Activated CD4-positive, alpha-beta T cell treated with anti-CD3 and anti-CD28 coated beads for 24 hours (primary cell): Measurements from ENCODE around the gene RNF213.

Experiments used
- DNase-seq, 2 donors: peaks; one replicate each; pipeline ENCODE4 v3.0.0-alpha.2; 2020; ENCODE audit warnings: low read depth in 2 of 2

The RNF213 gene

DNA sequence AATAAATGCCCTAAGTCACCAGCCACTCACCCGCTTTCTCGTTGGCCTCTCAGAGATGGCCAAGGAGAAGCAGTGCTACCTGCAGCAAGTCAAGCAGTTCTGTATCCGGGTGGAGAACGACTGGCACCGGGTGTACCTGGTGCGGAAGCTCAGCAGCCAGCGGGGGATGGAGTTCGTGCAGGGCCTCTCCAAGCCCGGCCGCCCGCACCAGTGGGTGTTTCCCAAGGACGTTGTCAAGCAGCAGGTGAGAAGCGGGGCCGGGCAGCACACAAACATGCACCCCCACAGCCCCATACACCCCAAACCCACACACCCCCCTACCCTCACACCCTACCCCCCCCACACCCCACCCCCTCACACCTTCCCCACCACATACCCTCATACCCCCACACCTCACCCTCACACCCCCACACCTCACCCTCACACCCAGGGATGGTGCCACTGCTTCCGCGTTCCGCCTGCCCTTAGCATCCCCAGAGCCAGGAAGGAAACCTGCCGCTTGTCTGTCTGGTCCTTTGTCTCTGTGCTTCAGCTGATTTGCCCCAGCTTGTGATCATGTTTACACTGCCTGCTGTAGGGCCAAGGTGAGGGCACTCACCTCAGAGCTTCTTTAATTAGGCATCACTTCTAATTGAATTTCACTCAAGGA, 112.4 kb downstream of the RNF213 start:
- no peak for DNase-seq

DNA sequence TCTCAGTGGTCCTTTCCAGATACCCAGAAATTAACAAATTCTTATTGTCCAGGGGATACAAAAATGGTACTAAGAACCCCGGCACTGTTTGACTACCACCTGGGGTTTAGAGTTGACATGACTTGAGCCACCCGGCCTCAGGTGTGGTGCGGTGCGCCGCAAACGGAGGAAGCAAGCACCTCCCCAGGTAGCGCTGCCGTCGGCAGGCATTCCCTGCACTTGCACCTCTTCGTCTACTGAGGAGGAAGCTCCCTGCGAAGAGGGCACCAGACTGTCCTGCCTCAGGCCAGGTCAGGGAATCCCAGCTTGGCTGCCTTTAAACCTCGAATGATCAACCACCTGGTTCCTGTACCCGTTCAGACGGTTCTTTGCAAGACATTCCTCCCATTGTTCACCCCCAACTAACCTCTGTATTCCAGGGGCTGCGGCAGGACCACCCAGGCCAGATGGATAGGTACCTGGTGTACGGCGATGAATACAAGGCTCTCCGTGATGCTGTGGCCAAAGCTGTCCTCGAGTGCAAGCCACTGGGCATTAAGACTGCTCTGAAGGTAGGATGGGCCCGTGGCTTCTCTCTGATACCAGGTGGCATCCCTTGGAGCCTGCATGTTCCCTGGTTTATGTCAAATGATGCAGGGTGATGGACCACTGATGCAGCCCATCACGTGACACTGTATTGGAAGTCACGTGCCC, 113.5 kb downstream of the RNF213 start:
- DNase-seq, result no peak

GRCh38 chr17:80374732-80375585, 114.3 kb downstream of the RNF213 start:
- DNase-seq, result no peak

DNA sequence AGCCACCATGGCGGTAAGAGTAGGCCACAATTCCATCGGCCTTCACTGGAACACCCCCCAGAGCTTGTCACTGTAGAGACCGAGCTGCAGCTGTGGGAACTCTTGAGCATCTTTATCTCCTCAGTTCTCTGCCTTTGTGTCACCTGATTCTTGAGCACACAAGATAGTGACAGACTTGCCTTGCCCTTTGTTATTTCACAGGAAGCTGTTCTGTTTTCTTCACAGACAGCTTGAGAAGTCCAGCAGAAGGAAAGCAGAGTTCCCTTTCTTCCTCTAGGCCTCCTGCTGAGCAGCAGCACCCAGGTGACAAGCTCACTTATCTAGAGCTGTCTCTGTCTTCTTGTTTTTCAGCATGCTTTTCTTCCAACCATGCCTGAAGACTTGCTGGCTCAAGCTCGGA, 115.9 kb downstream of the RNF213 start:
- DNase-seq, result no peak

- no peak for DNase-seq
These were observed 117.1 kb downstream of the RNF213 start for GRCh38 chr17:80377798-80378197.

GRCh38 chr17:80379348-80379747, 118.7 kb downstream of the RNF213 start:
- DNase-seq, result no peak

- DNase-seq, result no peak
These were observed 119.4 kb downstream of the RNF213 start for GRCh38 chr17:80380068-80380467.

- no peak for DNase-seq
These were observed 119.9 kb downstream of the RNF213 start for GRCh38 chr17:80380555-80381002.

GRCh38 chr17:80381416-80381923, 120.8 kb downstream of the RNF213 start:
- no peak for DNase-seq

GRCh38 chr17:80382446-80382845, 121.8 kb downstream of the RNF213 start:
- DNase-seq, result no peak

- no peak for DNase-seq
These were observed 122.3 kb downstream of the RNF213 start for GRCh38 chr17:80382956-80383355.

- DNase-seq, result no peak
These were observed 123.7 kb downstream of the RNF213 start for GRCh38 chr17:80384078-80384960.

GRCh38 chr17:80385046-80385445, 124.4 kb downstream of the RNF213 start:
- DNase-seq, result no peak

DNA sequence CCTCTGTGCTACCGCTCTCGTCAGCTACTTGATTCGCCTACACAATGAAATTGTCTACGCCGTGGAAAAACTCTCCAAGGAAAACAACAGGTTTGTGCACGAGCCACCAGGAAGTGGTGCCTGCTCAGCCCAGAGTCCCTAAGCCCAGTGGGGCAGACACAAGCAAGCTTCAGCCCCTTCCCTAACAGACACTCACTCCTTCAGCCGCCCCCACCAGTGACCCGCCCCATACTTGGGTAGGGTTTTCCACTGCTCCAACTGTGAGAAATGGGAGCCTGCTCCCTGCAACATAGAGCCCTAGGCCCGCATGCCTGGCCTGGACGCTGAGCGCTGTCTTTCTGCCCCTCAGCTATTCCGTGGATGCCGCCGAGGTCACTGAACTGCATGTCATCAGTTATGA, 125.7 kb downstream of the RNF213 start:
- DNase-seq, result no peak

DNA sequence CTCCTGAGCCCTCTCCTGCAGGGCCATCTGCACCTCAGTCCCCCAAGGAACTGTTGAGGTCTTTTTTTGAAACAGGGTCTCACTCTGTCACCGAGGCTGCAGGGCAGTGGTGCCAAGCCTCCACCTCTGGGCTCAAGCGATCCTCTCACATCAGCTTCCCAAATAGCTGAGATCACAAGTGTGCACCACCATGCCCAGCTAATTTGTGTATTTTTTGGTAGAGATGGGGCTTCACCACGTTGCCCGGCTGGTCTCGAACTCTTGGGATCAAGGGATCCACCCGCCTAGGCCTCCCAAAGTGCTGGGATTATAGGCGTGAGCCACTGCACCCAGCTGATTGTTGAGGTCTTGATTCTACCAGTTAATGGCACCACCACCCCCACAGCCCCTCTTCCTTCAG, 126.4 kb downstream of the RNF213 start:
- DNase-seq, result no peak

DNA sequence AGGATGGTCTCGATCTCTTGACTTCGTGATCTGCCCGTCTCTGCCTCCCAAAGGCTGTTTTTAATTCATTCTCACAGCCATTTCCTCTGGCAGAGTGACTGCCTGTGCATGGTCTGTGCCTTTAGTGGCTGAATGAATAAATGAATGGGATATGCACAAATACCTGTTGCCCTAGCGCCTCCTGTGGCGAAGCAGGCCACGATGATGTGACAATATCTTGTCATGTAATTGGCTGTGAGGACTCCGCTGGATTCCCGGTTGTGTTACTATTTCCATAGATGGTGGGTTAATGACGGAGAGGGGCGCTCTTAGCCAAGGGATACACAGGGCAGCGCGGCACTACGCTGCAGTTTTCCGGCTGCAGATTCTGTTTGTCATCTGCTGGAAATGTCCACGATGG, 127.5 kb downstream of the RNF213 start:
- no peak for DNase-seq

DNA sequence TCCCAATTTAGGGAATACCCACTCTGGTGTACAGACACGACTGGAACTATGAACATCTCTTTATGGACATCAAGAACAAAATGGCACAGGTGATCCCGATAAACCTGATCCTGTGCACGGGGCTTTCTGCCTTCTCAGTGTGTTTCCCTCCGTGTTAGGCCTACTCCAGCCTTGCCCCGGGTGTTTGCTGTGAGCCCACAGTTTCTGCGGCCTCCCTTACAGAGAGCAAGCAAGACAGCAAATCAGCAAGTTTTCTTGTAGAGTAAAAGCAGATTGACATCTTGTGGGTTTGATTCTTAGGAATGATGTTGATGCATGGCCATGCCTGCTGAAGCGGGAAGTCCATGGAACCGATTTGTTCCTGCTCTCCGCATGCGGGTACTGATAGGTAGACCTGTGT, 127.9 kb downstream of the RNF213 start:
- DNase-seq, result no peak

- no peak for DNase-seq
These were observed 128.7 kb downstream of the RNF213 start for GRCh38 chr17:80389011-80389995.

- no peak for DNase-seq
These were observed 132.7 kb downstream of the RNF213 start for GRCh38 chr17:80393241-80393890.

DNA sequence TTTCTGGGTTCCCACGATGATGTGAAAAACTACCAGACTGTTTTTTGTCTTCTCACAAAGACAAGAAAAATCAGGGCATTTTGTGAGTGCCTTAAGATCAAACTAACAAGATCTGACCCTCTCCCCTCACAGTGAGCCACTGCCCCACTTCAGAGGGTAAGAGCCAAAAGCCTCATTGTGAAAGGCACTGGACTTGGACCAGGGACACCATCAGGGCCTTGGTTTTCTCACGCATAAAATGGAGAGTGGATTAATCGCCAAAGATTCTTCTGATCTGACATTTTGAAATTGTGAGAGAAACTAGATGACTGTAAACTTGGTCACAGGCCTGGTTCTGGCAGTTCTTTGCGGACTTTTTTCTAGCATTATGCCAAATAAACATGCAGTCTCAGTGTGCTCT, 133.3 kb downstream of the RNF213 start:
- DNase-seq, result no peak
